ENCODE results near the gene SGPL1. TPM values are rescaled to one million over a fixed set of nuclear protein-coding genes. Genes with fewer than 3 reads are reported as not detected.

Gene SGPL1
- total RNA-seq, 1 experiment from 2014 or later = 35.1 TPM

DNA sequence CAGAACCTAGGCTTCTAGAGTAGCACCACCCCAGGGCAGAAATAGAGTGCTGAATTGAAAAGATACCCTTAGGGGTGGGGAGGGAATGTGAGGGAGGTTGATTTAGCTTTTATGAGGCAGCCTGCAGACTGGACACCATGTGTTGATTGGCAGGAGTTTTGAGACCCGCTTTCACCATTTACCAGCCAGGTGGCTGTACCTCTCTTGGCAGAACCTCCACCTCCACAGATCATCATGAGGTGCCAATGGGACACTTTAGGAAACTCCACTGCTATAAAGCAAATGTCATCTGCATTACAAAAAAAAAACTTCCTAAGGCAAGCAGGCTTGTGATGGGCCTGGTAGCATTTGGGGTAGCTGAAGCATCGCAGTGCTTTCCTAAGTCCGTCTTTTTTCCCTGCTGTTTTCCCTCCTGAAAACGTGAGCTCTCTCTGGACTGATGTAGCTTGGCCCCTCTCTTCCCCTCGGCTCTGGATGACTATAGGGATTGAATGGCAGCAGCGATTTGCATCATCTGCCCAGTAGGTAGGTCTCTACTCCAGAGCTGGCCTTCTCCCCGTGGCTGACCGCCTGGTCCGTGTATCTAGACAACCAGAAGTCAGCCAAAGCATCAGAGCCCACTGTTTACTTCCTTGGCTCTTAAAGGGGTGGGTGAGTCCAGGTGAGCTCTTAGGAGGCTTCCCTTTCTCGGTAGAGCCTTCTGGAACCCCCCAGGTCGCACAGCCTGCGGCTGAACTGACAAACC, 71.3 kb downstream of the SGPL1 start:
- peaks cover 2% of the 10 kb centered on the region; the same call in 1 of the 2 replicates for H3K36me3 ChIP-seq (replicated peaks; ENCODE audit: control insufficient read depth, insufficient read depth, low read length)
- peak overlapping the region; percentile 69 for H3K4me3 ChIP-seq (ENCODE audit: insufficient read depth, low read depth, low read length)
- no peak for DNase-seq
- H3K27me3 ChIP-seq (ENCODE audit: control insufficient read depth, insufficient read depth, low read length) = no peaks in the 10 kb centered on the region

- Histone ChIP-seq H3K4me3 (ENCODE audit: insufficient read depth, low read depth, low read length) (peak within 1 kb of the TSS; percentile 69), H3K36me3 (replicated peaks; ENCODE audit: control insufficient read depth, insufficient read depth, low read length) (peaks cover 2% of the 10 kb centered on the region; the same call in 1 of the 2 replicates), H3K27me3 (ENCODE audit: control insufficient read depth, insufficient read depth, low read length) (no peaks in the 10 kb centered on the region)
- DNase-seq = peak; percentile 90
Observed at GRCh38 chr10:70887804-70888800, 72.4 kb downstream of the SGPL1 start, which contains the start of gene PCBD1. Gene PCBD1, minus strand, starts transcription at chr10:70888565. Its CDS starts 32 bp downstream, at chr10:70888533.

DNA sequence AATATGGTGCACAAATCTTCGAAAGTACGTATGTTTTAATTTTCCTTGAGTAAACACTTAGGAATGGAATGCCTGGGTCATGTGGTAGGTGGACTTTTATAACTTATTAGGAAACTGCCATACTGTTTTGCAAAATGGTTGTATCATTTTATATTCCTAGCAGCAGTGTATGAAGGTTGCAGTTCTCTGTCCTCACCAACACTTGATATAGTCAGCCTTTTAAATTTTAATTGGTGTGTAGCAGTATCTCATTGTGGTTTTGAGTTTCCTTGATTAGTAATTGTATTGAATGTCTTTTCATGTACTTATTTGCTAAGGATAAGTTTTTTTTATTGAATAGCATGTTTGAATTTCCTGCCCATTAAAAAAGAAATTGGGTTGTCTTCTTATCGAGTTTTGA, 73.5 kb downstream of the SGPL1 start:
- Histone ChIP-seq H3K4me3 (ENCODE audit: insufficient read depth, low read depth, low read length) (no peak overlapping the region), H3K27me3 (ENCODE audit: control insufficient read depth, insufficient read depth, low read length) (no peaks in the 10 kb centered on the region), H3K36me3 (replicated peaks; ENCODE audit: control insufficient read depth, insufficient read depth, low read length) (peaks cover 2% of the 10 kb centered on the region; the same call in 1 of the 2 replicates)
- no peak for DNase-seq

DNA sequence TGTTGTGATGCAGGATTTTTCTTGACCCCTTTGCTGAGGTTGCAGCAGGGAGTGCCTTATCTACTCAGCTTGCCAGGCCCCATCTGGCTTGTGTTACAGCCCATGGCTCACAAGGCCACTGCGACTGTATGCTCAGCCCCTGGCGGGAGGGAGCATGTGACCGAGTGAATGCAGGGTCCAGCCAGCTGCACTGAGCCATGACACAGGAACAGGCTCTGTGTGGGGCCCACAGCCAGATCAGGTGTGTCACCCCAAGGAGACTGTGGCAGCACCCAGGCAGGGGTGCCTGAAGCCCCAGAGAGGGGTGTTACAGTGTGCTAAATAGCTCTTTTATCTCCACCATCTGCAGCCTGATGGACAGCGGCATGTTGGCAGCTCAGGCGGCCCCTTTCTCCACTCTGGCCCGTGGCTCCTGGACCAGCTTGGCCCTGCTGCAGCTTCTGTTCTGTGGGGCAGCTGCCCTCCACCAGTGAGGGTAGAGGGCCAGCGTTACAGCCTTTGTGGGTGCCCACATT, 75.2 kb downstream of the SGPL1 start:
- Histone ChIP-seq H3K27me3 (ENCODE audit: control insufficient read depth, insufficient read depth, low read length) (no peaks in the 10 kb centered on the region), H3K4me3 (ENCODE audit: insufficient read depth, low read depth, low read length) (no peak overlapping the region), H3K36me3 (replicated peaks; ENCODE audit: control insufficient read depth, insufficient read depth, low read length) (no peaks in the 10 kb centered on the region)
- DNase-seq = peak; percentile 56

DNA sequence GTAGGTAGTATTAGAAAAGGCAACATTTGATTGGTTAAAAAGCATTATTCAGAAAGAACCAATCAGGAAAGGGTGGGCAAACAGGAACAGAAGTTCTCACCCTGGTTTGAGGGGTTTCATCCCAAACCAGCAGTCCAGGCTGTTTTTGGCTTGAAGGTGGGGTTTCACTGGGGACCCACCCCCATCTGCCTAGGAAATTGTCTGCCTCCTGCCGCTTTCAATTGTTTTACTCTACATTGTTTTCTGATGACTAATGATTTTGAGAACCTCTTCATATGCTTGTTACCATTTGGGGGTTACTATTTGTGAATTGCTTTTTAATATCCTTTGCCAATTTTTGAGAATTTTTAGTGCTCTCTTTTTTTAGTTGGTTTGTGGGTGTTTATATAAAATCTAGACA, 75.9 kb downstream of the SGPL1 start:
- DNase-seq = peak; percentile 36
- no peaks in the 10 kb centered on the region for H3K27me3 ChIP-seq (ENCODE audit: control insufficient read depth, insufficient read depth, low read length)
- no peaks in the 10 kb centered on the region for H3K36me3 ChIP-seq (replicated peaks; ENCODE audit: control insufficient read depth, insufficient read depth, low read length)
- no peak overlapping the region for H3K4me3 ChIP-seq (ENCODE audit: insufficient read depth, low read depth, low read length)

DNA sequence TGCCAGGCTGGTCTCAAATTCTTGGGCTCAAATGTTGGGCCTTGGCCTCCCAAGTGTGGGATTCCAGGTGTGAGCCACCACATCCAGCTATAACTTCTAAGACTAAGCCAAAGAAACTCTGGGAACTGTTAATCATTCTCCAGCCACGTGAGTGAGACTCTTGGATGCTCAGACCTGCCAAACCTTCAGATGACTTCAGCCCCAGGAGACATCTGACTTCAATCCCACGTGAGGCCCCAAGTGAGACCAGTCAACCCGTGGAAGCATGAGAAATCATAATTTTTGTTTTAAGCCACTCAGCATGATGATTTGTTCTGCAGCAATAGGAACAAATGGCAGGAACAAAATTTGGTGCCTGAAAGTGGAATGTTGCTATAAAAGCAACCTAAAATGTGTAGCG, 76.9 kb downstream of the SGPL1 start:
- no peak overlapping the region for H3K4me3 ChIP-seq (ENCODE audit: insufficient read depth, low read depth, low read length)
- DNase-seq = no peak
- H3K36me3 ChIP-seq (replicated peaks; ENCODE audit: control insufficient read depth, insufficient read depth, low read length) = no peaks in the 10 kb centered on the region
- no peaks in the 10 kb centered on the region for H3K27me3 ChIP-seq (ENCODE audit: control insufficient read depth, insufficient read depth, low read length)

DNA sequence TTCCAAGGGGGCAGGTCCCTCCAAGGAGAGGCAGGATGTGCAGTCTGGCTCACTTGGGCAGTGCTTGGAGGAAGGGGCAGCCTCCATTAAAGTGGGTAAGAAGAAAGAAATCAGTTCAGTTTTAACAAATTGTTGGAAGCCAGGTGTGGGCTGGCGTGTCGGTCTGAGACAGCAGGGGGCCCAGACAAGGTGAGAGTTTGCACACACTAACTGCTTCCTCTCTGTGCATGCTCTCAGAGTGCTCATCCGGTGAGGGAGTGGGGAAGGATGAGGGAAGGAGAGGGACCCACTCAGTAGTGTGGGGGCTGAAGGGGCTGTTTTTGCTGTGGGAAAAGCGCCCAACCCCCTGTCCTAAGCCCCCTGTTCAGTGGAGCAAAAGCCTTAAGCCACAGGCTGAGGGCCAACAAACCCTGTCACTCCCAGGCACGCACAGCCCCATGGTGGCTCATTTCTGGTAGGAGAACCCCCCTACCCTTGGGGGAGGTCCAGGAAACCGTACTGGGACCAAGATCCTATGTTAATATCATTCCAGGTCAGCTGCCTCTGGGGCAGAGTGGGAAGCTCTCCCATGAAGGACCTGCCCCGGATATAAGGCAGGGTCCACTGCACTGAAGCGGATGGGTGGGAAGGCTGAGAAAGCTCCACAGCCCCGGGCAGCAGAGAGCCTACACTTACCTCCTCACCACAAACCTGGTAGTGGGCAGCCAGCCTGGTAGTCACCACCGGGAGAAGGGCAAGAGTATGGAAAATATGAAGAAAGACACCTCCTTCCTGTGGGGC, 77.7 kb downstream of the SGPL1 start:
- no peaks in the 10 kb centered on the region for H3K36me3 ChIP-seq (replicated peaks; ENCODE audit: control insufficient read depth, insufficient read depth, low read length)
- no peaks in the 10 kb centered on the region for H3K27me3 ChIP-seq (ENCODE audit: control insufficient read depth, insufficient read depth, low read length)
- H3K4me3 ChIP-seq (ENCODE audit: insufficient read depth, low read depth, low read length) = no peak overlapping the region
- DNase-seq = peak; percentile 33

- Histone ChIP-seq H3K36me3 (replicated peaks; ENCODE audit: control insufficient read depth, insufficient read depth, low read length) (no peaks in the 10 kb centered on the region), H3K27me3 (ENCODE audit: control insufficient read depth, insufficient read depth, low read length) (no peaks in the 10 kb centered on the region), H3K4me3 (ENCODE audit: insufficient read depth, low read depth, low read length) (no peak overlapping the region)
- no peak for DNase-seq
Observed at GRCh38 chr10:70894416-70894815, 78.7 kb downstream of the SGPL1 start.

DNA sequence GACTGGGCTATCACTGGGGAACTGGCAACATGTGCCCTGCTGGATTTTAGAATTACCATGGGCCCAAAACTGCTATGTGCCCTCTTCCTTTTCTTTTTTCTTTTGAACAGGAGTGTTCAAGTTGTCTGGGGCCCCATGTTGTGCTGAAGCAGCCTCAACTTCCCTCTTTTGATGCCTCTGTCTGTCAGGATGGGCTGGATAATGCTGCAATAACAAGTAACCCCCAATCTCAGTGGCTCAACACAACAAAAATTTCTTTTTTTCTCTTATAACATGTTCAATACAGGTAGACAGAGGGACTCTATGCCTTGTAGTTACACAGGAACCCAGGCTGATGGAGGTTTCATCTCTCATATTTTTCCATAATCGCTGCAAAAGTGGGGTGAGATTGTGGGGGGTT, 80.8 kb downstream of the SGPL1 start:
- Histone ChIP-seq H3K4me3 (ENCODE audit: insufficient read depth, low read depth, low read length) (no peak overlapping the region), H3K36me3 (replicated peaks; ENCODE audit: control insufficient read depth, insufficient read depth, low read length) (no peaks in the 10 kb centered on the region), H3K27me3 (ENCODE audit: control insufficient read depth, insufficient read depth, low read length) (no peaks in the 10 kb centered on the region)
- no peak for DNase-seq

GRCh38 chr10:70898687-70899086, 82.9 kb downstream of the SGPL1 start:
- no peak for DNase-seq
- Histone ChIP-seq H3K36me3 (replicated peaks; ENCODE audit: control insufficient read depth, insufficient read depth, low read length) (no peaks in the 10 kb centered on the region), H3K27me3 (ENCODE audit: control insufficient read depth, insufficient read depth, low read length) (no peaks in the 10 kb centered on the region), H3K4me3 (ENCODE audit: insufficient read depth, low read depth, low read length) (no peak overlapping the region)

- no peak overlapping the region for H3K4me3 ChIP-seq (ENCODE audit: insufficient read depth, low read depth, low read length)
- DNase-seq = no peak
- H3K36me3 ChIP-seq (replicated peaks; ENCODE audit: control insufficient read depth, insufficient read depth, low read length) = no peaks in the 10 kb centered on the region
- H3K27me3 ChIP-seq (ENCODE audit: control insufficient read depth, insufficient read depth, low read length) = no peaks in the 10 kb centered on the region
Observed at GRCh38 chr10:70899096-70899495, 83.3 kb downstream of the SGPL1 start.

- DNase-seq = peak; percentile 30
- H3K4me3 ChIP-seq (ENCODE audit: insufficient read depth, low read depth, low read length) = no peak overlapping the region
- H3K36me3 ChIP-seq (replicated peaks; ENCODE audit: control insufficient read depth, insufficient read depth, low read length) = no peaks in the 10 kb centered on the region
- H3K27me3 ChIP-seq (ENCODE audit: control insufficient read depth, insufficient read depth, low read length) = no peaks in the 10 kb centered on the region
Observed at GRCh38 chr10:70901276-70901878, 85.6 kb downstream of the SGPL1 start.

DNA sequence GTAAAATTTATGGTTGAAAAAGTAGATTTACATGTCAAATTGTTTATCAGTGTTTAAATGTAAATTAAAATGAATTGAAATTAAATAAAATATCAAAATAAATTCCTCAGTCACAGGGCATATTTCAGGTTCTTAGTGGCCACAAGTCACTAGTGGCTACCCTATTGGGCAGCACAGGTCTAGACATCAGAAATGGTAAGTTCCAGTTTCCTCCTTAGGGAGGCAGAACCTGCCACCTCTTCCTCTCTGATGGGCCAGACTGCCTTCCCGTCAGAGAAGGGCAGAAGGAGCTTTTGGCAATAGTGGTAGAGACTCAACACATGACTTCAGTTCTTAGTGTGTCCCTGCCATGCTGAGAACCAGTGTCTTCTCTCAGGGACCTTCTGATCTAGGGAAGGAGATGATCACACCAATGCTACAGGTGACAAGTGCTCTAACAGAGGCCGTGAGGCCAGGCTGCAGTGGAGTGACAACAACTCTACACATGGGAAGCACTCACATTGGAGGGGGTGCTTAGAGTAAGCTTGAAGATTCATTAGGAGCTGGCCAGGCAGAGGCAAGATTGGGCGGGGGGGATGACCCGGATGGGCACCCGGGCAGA, 87.0 kb downstream of the SGPL1 start:
- Histone ChIP-seq H3K27me3 (ENCODE audit: control insufficient read depth, insufficient read depth, low read length) (no peaks in the 10 kb centered on the region; the same call in 1 of the 2 replicates), H3K4me3 (ENCODE audit: insufficient read depth, low read depth, low read length) (no peak overlapping the region), H3K36me3 (replicated peaks; ENCODE audit: control insufficient read depth, insufficient read depth, low read length) (no peaks in the 10 kb centered on the region)
- peak; percentile 46 for DNase-seq
